T-cell (primary cell): ENCODE results near the gene WNK2. TPM values are rescaled to one million over a fixed set of nuclear protein-coding genes. Genes with fewer than 3 reads are reported as not detected.
A peak's percentile ranks its signal among the peaks of the same experiment; 100 is the strongest.

ENCODE experiments used
- ATAC-seq, 4 experiments: fragments of 200-7000 bp in 3 of 4; fragments of 150-1000 bp in 1 of 4; cut with Tn5 transposase; replicated peaks in 1 of 4; 1 replicate in 3 of 4; 2 replicates in 1 of 4; pipeline ENCODE4 v1.10.0; 2021; ENCODE audit warnings: moderate library complexity in 3 of 4, mild to moderate bottlenecking in 2 of 4, moderate number of reproducible peaks in 1 of 4
- CTCF ChIA-PET, 2 donors: fragments of 300-600 bp; sonication (Branson Sonifier 250); formaldehyde crosslinking; loops; one replicate each; lab custom pipeline; 2022; ENCODE audit warnings: antibody characterized with exemption in 2 of 2; lab: Charles Lee
- POLR2A ChIA-PET, 2 donors: fragments of 300-600 bp; sonication (Branson Sonifier 250); formaldehyde crosslinking; loops; one replicate each; lab custom pipeline; 2022; ENCODE audit warnings: antibody characterized with exemption in 2 of 2; lab: Charles Lee
- DNase-seq, 35 experiments: peaks; one replicate each; pipeline versions ENCODE4 v3.0.0 to v3.0.0-alpha.2; 2013 to 2023
- H3K27ac ChIP-seq: one replicate; pipeline ENCODE4 v1.5.1; 2013; ENCODE audit warnings: low read length
- H3K27me3 ChIP-seq, 2 experiments: replicated peaks in 1 of 2; 1 replicate in 1 of 2; 2 replicates in 1 of 2; pipeline versions ENCODE4 v1.6.1 to v1.7.0; 2013; ENCODE audit warnings: low read length in 1 of 2, mixed read lengths in 1 of 2; ENCODE audit not compliant: control insufficient read depth in 2 of 2, insufficient read depth in 2 of 2; ENCODE audit errors: extremely low read depth in 1 of 2
- H3K36me3 ChIP-seq, 2 donors: 1 replicate in 1 of 2; 2 replicates in 1 of 2; pipeline versions ENCODE4 v1.6.1 to v1.7.0; 2013; ENCODE audit warnings: low read length in 1 of 2; ENCODE audit not compliant: control insufficient read depth in 2 of 2, insufficient read depth in 1 of 2; ENCODE audit errors: extremely low read depth in 1 of 2
- H3K4me1 ChIP-seq, 2 experiments: 1 replicate in 1 of 2; 2 replicates in 1 of 2; pipeline versions ENCODE4 v1.6.1 to v1.7.0; 2013; ENCODE audit warnings: low read length in 2 of 2, mixed read lengths in 1 of 2; ENCODE audit not compliant: insufficient read depth in 2 of 2, control insufficient read depth in 1 of 2; ENCODE audit errors: extremely low read depth in 1 of 2
- H3K4me3 ChIP-seq, 2 donors: 1 replicate in 1 of 2; 2 replicates in 1 of 2; pipeline versions ENCODE4 v1.5.1 to v1.7.0; 2013; ENCODE audit warnings: mild to moderate bottlenecking in 2 of 2, low read length in 1 of 2, moderate library complexity in 1 of 2; ENCODE audit not compliant: control insufficient read depth in 1 of 2; ENCODE audit errors: extremely low read depth in 1 of 2
- H3K9me3 ChIP-seq: 2 replicates; pipeline ENCODE4 v1.7.0; 2013
- H3K27ac Mint-ChIP-seq, 2 donors: one replicate each; pipeline ENCODE4 v1.8.0; 2020 to 2021; ENCODE audit warnings: mild to moderate bottlenecking in 2 of 2, mixed read lengths in 2 of 2
- H3K27me3 Mint-ChIP-seq, 2 donors: one replicate each; pipeline ENCODE4 v1.8.0; 2021 to 2022; ENCODE audit warnings: mixed read lengths in 2 of 2
- H3K36me3 Mint-ChIP-seq: one replicate; pipeline ENCODE4 v1.8.0; 2021; ENCODE audit warnings: mixed read lengths
- H3K4me1 Mint-ChIP-seq, 3 donors: one replicate each; pipeline ENCODE4 v1.8.0; 2020 to 2022; ENCODE audit warnings: mixed read lengths in 3 of 3, mild to moderate bottlenecking in 1 of 3
- H3K4me3 Mint-ChIP-seq, 3 donors: one replicate each; pipeline ENCODE4 v1.8.0; 2020 to 2022; ENCODE audit warnings: mild to moderate bottlenecking in 3 of 3, mixed read lengths in 3 of 3, moderate library complexity in 3 of 3
- H3K9me3 Mint-ChIP-seq, 3 donors: one replicate each; pipeline ENCODE4 v1.8.0; 2020 to 2022; ENCODE audit warnings: mixed read lengths in 3 of 3
- WGBS: methylation state at CpG from one replicate; pipeline ENCODE4 v1.1.5; 2013; ENCODE audit warnings: missing lambda C conversion rate; ENCODE audit not compliant: insufficient coverage; 5-methylcytosine and 5-hydroxymethylcytosine counted together
- total RNA-seq, 35 experiments: library from RNA in 6 of 35; stranded (reverse) in 6 of 35; fragments of 120-200 nt in 1 of 35; gene quantifications; one replicate each; pipeline versions ENCODE4 v1.2.1 to v1.2.4 and lab custom pipeline; 2013 to 2026

The WNK2 gene
- total RNA-seq, 5 donors from 2014 or later (not counting 1 experiment from before 2014, with no cell fraction given) = 0.12 to 0.95 (median 0.48) TPM

DNA sequence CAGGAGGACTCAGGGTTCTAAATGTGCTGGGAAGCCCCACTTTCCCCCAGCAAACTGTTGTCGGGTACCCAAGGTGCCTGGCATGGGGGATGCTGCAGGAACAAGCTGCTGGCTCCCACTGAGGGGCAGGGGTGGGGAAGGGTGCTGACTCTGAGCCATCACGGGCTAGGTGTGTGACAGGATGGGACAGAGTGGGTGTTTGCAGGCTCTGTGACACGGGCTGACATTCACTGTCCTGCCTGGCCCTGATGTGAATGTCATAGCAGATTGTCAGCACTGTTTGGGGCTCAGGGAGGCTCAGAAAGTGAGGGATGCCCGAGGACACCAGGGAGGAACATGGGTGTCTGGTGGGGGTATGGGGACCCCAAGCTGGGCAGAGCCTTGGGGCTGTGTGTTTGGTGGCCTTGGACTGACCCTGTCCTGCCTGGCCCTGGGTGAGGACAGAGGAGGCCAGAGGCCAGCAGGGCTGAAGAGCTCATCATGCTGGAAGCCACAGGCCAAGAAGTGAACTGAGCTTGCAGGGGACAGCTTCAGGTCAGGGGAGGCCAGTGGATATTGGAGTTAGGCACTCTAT is 20.6 kb downstream of the WNK2 start:
- CTCF ChIA-PET = no interaction called here
- DNase-seq (no peak), ATAC-seq (peak in 1 of 4 experiments; percentile 12)
- H3K27ac Mint-ChIP-seq = peak overlapping the region in 1 of 2 donors; percentile 49
- POLR2A ChIA-PET = no interaction called here
- Histone ChIP-seq H3K9me3 (no peaks in the 10 kb centered on the region), H3K27ac (no peak overlapping the region), H3K36me3 (no peaks in the 10 kb centered on the region), H3K4me3 (no peak overlapping the region), H3K4me1 (peaks cover 0 to 11% of the 10 kb centered on the region in 2 experiments), H3K27me3 (peaks cover 0 to 17% of the 10 kb centered on the region in 2 experiments)
- peaks cover 0 to 6% (median 0%) of the 10 kb centered on the region in 3 donors for H3K9me3 Mint-ChIP-seq
- H3K36me3 Mint-ChIP-seq = no peaks in the 10 kb centered on the region
- no peak overlapping the region for H3K4me3 Mint-ChIP-seq
- H3K27me3 Mint-ChIP-seq = peaks cover 0 to 1% of the 10 kb centered on the region in 2 donors
- peaks cover 6 to 14% (median 6%) of the 10 kb centered on the region in 3 donors for H3K4me1 Mint-ChIP-seq
- 51% methylated on average over 4 of the region's 4 CpGs for WGBS

DNA sequence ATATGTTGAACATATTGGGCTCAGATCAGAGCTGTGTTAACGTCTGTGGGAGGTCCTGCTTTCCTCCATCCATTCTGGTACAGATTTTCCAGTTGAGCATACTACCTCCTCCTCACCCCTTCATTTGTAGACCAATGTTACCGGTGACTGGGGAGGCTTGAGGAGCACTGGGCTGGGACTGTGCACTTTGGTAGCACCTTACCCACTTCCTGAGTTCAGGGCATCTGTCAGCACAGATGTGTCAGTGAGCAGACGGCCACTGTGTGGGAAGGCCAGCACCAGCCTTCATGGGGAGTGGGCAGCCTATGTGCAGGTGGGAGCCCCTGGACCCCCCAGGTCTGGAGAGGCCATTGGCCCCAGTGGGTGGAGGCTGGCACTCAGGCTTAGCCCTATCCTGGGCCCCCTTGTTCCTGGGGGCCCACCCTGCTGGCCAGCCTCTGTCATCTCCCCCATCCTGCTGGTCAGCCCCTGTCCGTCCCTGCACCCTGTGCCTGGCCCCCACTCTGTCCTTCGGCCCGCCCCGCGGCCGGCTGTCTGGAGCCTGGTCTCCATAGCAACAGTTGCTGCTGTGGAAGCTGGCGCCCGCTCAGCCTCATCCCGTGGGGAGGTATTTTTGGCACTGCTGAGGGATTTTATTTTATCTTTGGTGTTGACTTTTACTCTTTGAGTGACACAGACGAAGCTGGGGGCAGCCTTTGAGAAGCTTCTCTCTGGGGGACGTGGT is 21.3 kb downstream of the WNK2 start:
- peaks cover 0 to 17% of the 10 kb centered on the region in 2 experiments for H3K27me3 ChIP-seq
- H3K4me1 ChIP-seq = peaks cover 0 to 11% of the 10 kb centered on the region in 2 experiments
- H3K27ac Mint-ChIP-seq = no peak overlapping the region
- ChIA-PET POLR2A (no interaction called here), CTCF (no interaction called here)
- DNase-seq (peak in 1 of 35 experiments; percentile 22), ATAC-seq (peak in 3 of 4 experiments; percentile 39 to 64 (median 42))
- H3K4me3 ChIP-seq = no peak overlapping the region
- no peaks in the 10 kb centered on the region for H3K9me3 ChIP-seq
- H3K27me3 Mint-ChIP-seq = peaks cover 0 to 1% of the 10 kb centered on the region in 2 donors
- 51% methylated on average over 8 of the region's 14 CpGs for WGBS
- no peaks in the 10 kb centered on the region for H3K36me3 ChIP-seq
- peaks cover 0 to 6% (median 0%) of the 10 kb centered on the region in 3 donors for H3K9me3 Mint-ChIP-seq
- no peak overlapping the region for H3K4me3 Mint-ChIP-seq
- no peaks in the 10 kb centered on the region for H3K36me3 Mint-ChIP-seq
- H3K27ac ChIP-seq = no peak overlapping the region
- H3K4me1 Mint-ChIP-seq = peaks cover 6 to 14% (median 6%) of the 10 kb centered on the region in 3 donors

GRCh38 chr9:93205896-93206575 is 22.1 kb downstream of the WNK2 start:
- H3K9me3 ChIP-seq = no peaks in the 10 kb centered on the region
- H3K27ac ChIP-seq = no peak overlapping the region
- POLR2A ChIA-PET = no interaction called here
- Mint-ChIP-seq H3K27me3 (peaks cover 0 to 1% of the 10 kb centered on the region in 2 donors), H3K27ac (no peak overlapping the region), H3K4me3 (no peak overlapping the region), H3K4me1 (peaks cover 6 to 14% (median 6%) of the 10 kb centered on the region in 3 donors), H3K9me3 (peaks cover 0 to 6% (median 0%) of the 10 kb centered on the region in 3 donors), H3K36me3 (no peaks in the 10 kb centered on the region)
- peaks cover 0 to 17% of the 10 kb centered on the region in 2 experiments for H3K27me3 ChIP-seq
- peaks cover 0 to 11% of the 10 kb centered on the region in 2 experiments for H3K4me1 ChIP-seq
- H3K36me3 ChIP-seq = no peaks in the 10 kb centered on the region
- CTCF ChIA-PET = no interaction called here
- 92% methylated on average over 6 of the region's 12 CpGs for WGBS
- no peak overlapping the region for H3K4me3 ChIP-seq
- ATAC-seq = no peak
- DNase-seq = no peak

DNA sequence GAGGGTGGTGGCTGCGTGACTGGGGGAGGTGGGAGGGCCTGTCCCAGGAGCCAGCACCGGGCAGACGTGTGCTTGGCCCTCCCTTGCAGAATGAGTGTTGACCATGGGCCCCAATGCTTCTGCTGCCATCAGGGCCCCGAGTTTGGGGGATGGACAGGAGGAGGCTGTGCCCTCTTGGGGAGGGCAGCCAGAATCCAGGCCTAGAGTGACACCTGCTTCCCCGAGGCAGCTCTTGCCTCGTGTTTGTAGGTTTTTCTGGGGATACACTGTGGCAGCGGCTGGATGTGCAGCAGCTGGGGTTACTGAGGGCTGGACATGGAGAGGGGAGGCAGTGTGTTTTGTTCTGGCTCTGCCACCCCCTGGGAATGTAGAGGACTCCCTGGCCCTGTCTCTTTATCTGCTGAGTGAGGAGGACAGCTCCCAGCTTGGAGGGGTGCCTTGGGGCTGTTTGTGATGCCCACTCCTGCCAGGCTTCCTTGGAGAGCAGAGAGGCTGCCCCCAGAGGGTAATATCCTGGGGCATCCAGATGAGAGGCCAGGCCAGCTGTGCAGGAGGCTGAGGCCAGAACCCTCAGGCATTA is 22.7 kb downstream of the WNK2 start:
- Histone ChIP-seq H3K9me3 (no peaks in the 10 kb centered on the region), H3K4me1 (peaks cover 0 to 11% of the 10 kb centered on the region in 2 experiments), H3K4me3 (no peak overlapping the region), H3K36me3 (no peaks in the 10 kb centered on the region), H3K27me3 (peaks cover 0 to 13% of the 10 kb centered on the region in 2 experiments), H3K27ac (no peak overlapping the region)
- DNase-seq (no peak), ATAC-seq (no peak)
- Mint-ChIP-seq H3K36me3 (no peaks in the 10 kb centered on the region), H3K27me3 (peaks cover 0 to 1% of the 10 kb centered on the region in 2 donors), H3K4me1 (peaks cover 6 to 14% (median 6%) of the 10 kb centered on the region in 3 donors), H3K4me3 (no peak overlapping the region), H3K9me3 (peaks cover 0 to 6% (median 0%) of the 10 kb centered on the region in 3 donors), H3K27ac (no peak overlapping the region)
- WGBS = 77% methylated on average over 6 of the region's 7 CpGs
- ChIA-PET CTCF (interaction anchor here in 1 of 2 donors (0.6 kb wide), 1 partner anchor 356 kb away, joined by 4 read pairs; no protein-coding TSS in a partner anchor), POLR2A (no interaction called here)

- no peak for DNase-seq
- Histone ChIP-seq H3K4me1 (peaks cover 0 to 11% of the 10 kb centered on the region in 2 experiments), H3K27ac (no peak overlapping the region), H3K4me3 (no peak overlapping the region), H3K36me3 (no peaks in the 10 kb centered on the region), H3K27me3 (peaks cover 0 to 13% of the 10 kb centered on the region in 2 experiments), H3K9me3 (no peaks in the 10 kb centered on the region)
- WGBS = 98% methylated on average over 9 of the region's 9 CpGs
- peaks cover 6 to 14% (median 6%) of the 10 kb centered on the region in 3 donors for H3K4me1 Mint-ChIP-seq
- no peak overlapping the region for H3K27ac Mint-ChIP-seq
- no peak overlapping the region for H3K4me3 Mint-ChIP-seq
- no peaks in the 10 kb centered on the region for H3K36me3 Mint-ChIP-seq
- H3K27me3 Mint-ChIP-seq = no peaks in the 10 kb centered on the region
- ATAC-seq = no peak
- ChIA-PET POLR2A (no interaction called here), CTCF (interaction anchor here in 1 of 2 donors (0.6 kb wide), 1 partner anchor 355 kb away, joined by 4 read pairs; no protein-coding TSS in a partner anchor)
- H3K9me3 Mint-ChIP-seq = peaks cover 0 to 6% (median 0%) of the 10 kb centered on the region in 3 donors
Measured at GRCh38 chr9:93207326-93207814, 23.4 kb downstream of the WNK2 start.
